Keratinocyte (primary cell): ENCODE results near the gene GALNT2. TPM values are rescaled to one million over a fixed set of nuclear protein-coding genes. Genes with fewer than 3 reads are reported as not detected.

Experiments used
- DNase-seq: peaks from one replicate; pipeline ENCODE4 v3.0.0-alpha.2; 2011; ENCODE audit warnings: low read depth, missing footprints, low spot score
- FAIRE-seq: peaks from 2 replicates; lab custom pipeline; 2011; peaks lifted over from hg19 to GRCh38; lab: Jason Lieb, UNC
- H2AFZ ChIP-seq: 2 replicates; pipeline ENCODE4 v1.6.0; 2012; ENCODE audit warnings: low read length, control low read depth, inconsistent platforms; ENCODE audit not compliant: control insufficient read depth
- H3K27ac ChIP-seq: 2 replicates; pipeline ENCODE4 v1.5.1; 2011; ENCODE audit warnings: low read length; ENCODE audit not compliant: control insufficient read depth, insufficient read depth
- H3K27me3 ChIP-seq: 3 replicates; pipeline ENCODE4 v1.6.0; 2011; ENCODE audit warnings: low read length; ENCODE audit not compliant: control insufficient read depth, insufficient read depth; ENCODE audit errors: extremely low read depth
- H3K36me3 ChIP-seq, 2 experiments: 2 replicates in 1 of 2; 3 replicates in 1 of 2; pipeline ENCODE4 v1.5.1; 2011; ENCODE audit warnings: low read length in 2 of 2, mild to moderate bottlenecking in 1 of 2; ENCODE audit not compliant: control insufficient read depth in 2 of 2, insufficient read depth in 2 of 2; ENCODE audit errors: extremely low read depth in 1 of 2
- H3K4me1 ChIP-seq: 3 replicates; pipeline ENCODE4 v1.5.1; 2011; ENCODE audit warnings: low read length; ENCODE audit not compliant: control insufficient read depth, insufficient read depth; ENCODE audit errors: extremely low read depth
- H3K4me2 ChIP-seq: 3 replicates; pipeline ENCODE4 v1.6.0; 2011; ENCODE audit warnings: low read depth, low read length; ENCODE audit not compliant: control insufficient read depth, insufficient read depth; ENCODE audit errors: extremely low read depth
- H3K4me3 ChIP-seq, 3 experiments: fragments of 200-600 bp in 1 of 3; sonication (generic) in 1 of 3; 2 replicates in 2 of 3; 3 replicates in 1 of 3; pipeline ENCODE4 v1.5.1; 2011 to 2016; ENCODE audit warnings: low read length in 3 of 3, mild to moderate bottlenecking in 3 of 3, control low read depth in 2 of 3, inconsistent platforms in 1 of 3, low read depth in 1 of 3, mixed read lengths in 1 of 3, mixed run types in 1 of 3, moderate library complexity in 1 of 3; ENCODE audit not compliant: control insufficient read depth in 2 of 3, insufficient read depth in 2 of 3; ENCODE audit errors: extremely low read depth in 1 of 3
- H3K79me2 ChIP-seq: 2 replicates; pipeline ENCODE4 v1.6.0; 2012; ENCODE audit warnings: low read length; ENCODE audit not compliant: control insufficient read depth, insufficient read depth
- H3K9ac ChIP-seq: 3 replicates; pipeline ENCODE4 v1.6.0; 2011; ENCODE audit warnings: low read length; ENCODE audit not compliant: control insufficient read depth, insufficient read depth; ENCODE audit errors: extremely low read depth
- H3K9me1 ChIP-seq: 3 replicates; pipeline ENCODE4 v1.6.0; 2011; ENCODE audit warnings: low read length; ENCODE audit not compliant: control insufficient read depth, insufficient read depth; ENCODE audit errors: extremely low read depth
- H3K9me3 ChIP-seq: 2 replicates; pipeline ENCODE4 v1.5.1; 2012; ENCODE audit warnings: low read depth, low read length; ENCODE audit not compliant: control insufficient read depth
- H4K20me1 ChIP-seq: 3 replicates; pipeline ENCODE4 v1.6.0; 2011; ENCODE audit warnings: low read length; ENCODE audit not compliant: control insufficient read depth, insufficient read depth; ENCODE audit errors: extremely low read depth
- EZH2 ChIP-seq: IDR thresholded peaks from one replicate; pipeline ENCODE4 v1.6.1; 2012; ENCODE audit warnings: inconsistent platforms, mild to moderate bottlenecking, low read length, moderate library complexity
- dilution Hi-C: fragments of 300-500 bp; cut with MboI; formaldehyde crosslinking; loops from one replicate; pipeline ENCODE4 v1.7.0; 2020; ENCODE audit warnings: low sequenced_read_pairs; ENCODE audit not compliant: extremely low pct_ligation_motif_present
- polyA plus RNA-seq, 5 experiments: library from polyadenylated mRNA; depleted of rRNA in 3 of 5; stranded (reverse) in 3 of 5; stranded (forward) in 1 of 5; unstranded in 1 of 5; fragments of >200 nt; gene quantifications; 1 replicate in 1 of 5; 2 replicates in 3 of 5; 3 replicates in 1 of 5; pipeline versions ENCODE4 v1.2.1 to v1.2.3, GENCODE V29; 2011 to 2012; ENCODE audit warnings: missing spikeins in 2 of 5, low read depth in 1 of 5, low replicate concordance in 1 of 5
- TF ChIP-seq, protein P1 (sequence below), 3 experiments: IDR thresholded peaks in 1 of 3; conservative IDR thresholded peaks in 1 of 3; optimal IDR thresholded peaks in 1 of 3; 2 replicates in 2 of 3; 3 replicates in 1 of 3; pipeline versions ENCODE3 to v1.5.1; 2011; ENCODE audit warnings: low read length in 3 of 3, mild to moderate bottlenecking in 3 of 3, moderate library complexity in 2 of 3, control low read depth in 1 of 3, inconsistent platforms in 1 of 3; ENCODE audit not compliant: insufficient read depth in 2 of 3; ENCODE audit errors: extremely low read depth in 1 of 3

Gene GALNT2
- polyA plus RNA-seq, 1 donor (not counting 4 experiments of a cell fraction or from before 2014, with no cell fraction given) = 61.7 TPM

DNA sequence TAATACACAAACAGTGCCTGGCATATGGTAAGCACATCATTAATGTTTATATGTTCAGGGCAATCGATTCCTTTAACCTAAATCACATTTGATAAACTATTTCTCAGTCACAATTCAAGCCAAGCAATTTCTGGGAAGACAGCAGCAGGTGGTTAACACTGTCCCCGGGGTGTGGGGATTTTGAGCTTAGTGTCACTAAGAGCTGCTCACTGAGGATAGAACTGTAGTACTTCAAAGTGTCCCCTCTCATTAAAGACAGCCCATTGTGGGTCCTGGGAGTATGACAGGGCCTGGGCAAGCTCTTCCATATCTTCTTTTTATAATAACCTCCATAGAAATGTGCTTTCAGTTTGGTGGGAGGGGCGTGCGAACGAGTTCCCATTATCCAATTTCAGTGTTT is 8.4 kb upstream of the GALNT2 start:
- Histone ChIP-seq H3K9me3 (no peaks in the 10 kb centered on the region), H3K9ac (no peak overlapping the region), H3K4me2 (no peak overlapping the region), H3K9me1 (no peaks in the 10 kb centered on the region), H4K20me1 (no peaks in the 10 kb centered on the region), H3K4me3 (no peak overlapping the region), H3K79me2 (no peaks in the 10 kb centered on the region), H3K27ac (no peak overlapping the region), H3K36me3 (no peaks in the 10 kb centered on the region), H2AFZ (no peak overlapping the region), H3K27me3 (no peaks in the 10 kb centered on the region), H3K4me1 (no peaks in the 10 kb centered on the region)
- no peak for DNase-seq
- FAIRE-seq = no peak
- TF ChIP-seq, protein P1, sequence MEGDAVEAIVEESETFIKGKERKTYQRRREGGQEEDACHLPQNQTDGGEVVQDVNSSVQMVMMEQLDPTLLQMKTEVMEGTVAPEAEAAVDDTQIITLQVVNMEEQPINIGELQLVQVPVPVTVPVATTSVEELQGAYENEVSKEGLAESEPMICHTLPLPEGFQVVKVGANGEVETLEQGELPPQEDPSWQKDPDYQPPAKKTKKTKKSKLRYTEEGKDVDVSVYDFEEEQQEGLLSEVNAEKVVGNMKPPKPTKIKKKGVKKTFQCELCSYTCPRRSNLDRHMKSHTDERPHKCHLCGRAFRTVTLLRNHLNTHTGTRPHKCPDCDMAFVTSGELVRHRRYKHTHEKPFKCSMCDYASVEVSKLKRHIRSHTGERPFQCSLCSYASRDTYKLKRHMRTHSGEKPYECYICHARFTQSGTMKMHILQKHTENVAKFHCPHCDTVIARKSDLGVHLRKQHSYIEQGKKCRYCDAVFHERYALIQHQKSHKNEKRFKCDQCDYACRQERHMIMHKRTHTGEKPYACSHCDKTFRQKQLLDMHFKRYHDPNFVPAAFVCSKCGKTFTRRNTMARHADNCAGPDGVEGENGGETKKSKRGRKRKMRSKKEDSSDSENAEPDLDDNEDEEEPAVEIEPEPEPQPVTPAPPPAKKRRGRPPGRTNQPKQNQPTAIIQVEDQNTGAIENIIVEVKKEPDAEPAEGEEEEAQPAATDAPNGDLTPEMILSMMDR (optimal IDR thresholded peaks at IDR 0.05 in 1 of 3, IDR thresholded peaks at IDR 0.05 in 1 of 3, conservative IDR thresholded peaks at IDR 0.05 in 1 of 3; ENCODE audit: extremely low read depth in 1 of 3, insufficient read depth in 2 of 3, low read length in 3 of 3) = no peak
- no peak for TF ChIP-seq EZH2
- dilution Hi-C loops = no loop called here

DNA sequence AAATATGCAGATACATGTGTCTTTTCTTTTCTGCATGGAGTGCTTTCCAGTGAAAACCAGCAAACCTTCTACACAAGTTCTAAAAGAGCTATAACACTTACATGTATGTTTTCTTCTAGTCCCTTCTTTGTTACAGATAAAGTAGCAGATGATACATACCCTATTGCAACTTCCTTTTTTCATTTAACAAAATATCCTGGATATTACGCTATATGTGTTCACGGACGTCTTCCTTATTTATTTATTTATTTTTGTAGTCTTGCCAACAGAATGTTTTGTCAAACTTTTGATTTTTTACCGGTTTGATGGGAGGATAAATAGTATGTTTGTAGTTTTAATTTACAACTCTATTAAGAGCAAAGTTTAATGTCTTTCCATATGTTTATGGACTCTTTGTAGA is 5.2 kb upstream of the GALNT2 start:
- FAIRE-seq (no peak), DNase-seq (no peak)
- Histone ChIP-seq H3K4me1 (no peaks in the 10 kb centered on the region), H4K20me1 (no peaks in the 10 kb centered on the region), H3K4me3 (no peak overlapping the region), H3K9ac (no peak overlapping the region), H3K79me2 (no peaks in the 10 kb centered on the region), H2AFZ (no peak overlapping the region), H3K27ac (no peak overlapping the region), H3K9me3 (no peaks in the 10 kb centered on the region), H3K36me3 (no peaks in the 10 kb centered on the region), H3K9me1 (no peaks in the 10 kb centered on the region), H3K27me3 (no peaks in the 10 kb centered on the region), H3K4me2 (no peak overlapping the region)
- dilution Hi-C loops = no loop called here
- TF ChIP-seq, protein P1 (optimal IDR thresholded peaks at IDR 0.05 in 1 of 3, IDR thresholded peaks at IDR 0.05 in 1 of 3, conservative IDR thresholded peaks at IDR 0.05 in 1 of 3; ENCODE audit: extremely low read depth in 1 of 3, insufficient read depth in 2 of 3, low read length in 3 of 3) = no peak
- no peak for TF ChIP-seq EZH2
